NCI-H2196 (cell line): ENCODE results near the gene TIAM2.

Experiments used
- DNase-seq: peaks from one replicate; lab custom pipeline; 2025; ENCODE audit not compliant: unreplicated experiment; lab: John Stamatoyannopoulos, UW

Gene TIAM2

GRCh38 chr6:155056756-155057155, 61.6 kb downstream of the TIAM2 start:
- DNase-seq: no peak

DNA sequence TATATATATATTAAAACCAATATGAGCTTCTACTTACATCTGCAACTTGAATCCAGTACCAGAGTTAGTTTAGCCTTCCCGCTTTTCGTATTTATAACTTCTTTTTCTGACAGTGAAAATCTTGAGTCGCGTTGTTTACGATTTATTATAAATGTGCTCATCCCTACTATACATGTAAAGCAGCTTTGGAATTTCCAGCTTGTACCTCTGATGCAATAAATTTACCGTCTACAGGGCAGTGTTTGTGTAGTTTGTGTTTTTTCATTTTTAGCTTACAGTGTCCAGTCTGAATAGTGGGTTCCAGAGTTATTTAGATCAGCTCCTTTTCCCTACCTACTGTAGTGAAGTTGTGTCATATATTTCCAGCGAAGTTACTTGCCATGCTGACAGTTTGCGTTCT, 66.3 kb downstream of the TIAM2 start:
- DNase-seq: no peak

DNA sequence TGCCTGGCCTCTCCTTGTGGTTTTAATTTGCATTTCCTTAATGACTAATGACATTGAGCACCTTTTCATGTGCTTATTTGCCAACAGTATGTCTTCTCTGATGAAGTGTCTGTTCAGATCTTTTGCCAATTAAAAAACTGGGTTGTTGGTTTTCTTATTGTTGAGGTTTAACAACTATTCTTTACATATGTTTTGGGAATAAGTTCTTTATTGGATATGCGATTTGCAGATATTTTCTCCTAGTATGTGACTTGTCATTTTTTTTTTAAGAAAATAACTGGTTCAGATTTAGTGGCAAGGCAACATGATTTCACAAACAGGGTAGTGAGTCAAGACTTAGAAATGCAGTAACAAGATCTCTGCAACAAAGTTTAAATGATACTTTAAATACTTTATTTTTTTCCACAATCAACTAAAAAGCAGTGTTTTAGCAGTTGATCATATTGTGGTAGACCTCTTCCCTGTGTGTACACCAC, 67.8 kb downstream of the TIAM2 start:
- no peak for DNase-seq

DNA sequence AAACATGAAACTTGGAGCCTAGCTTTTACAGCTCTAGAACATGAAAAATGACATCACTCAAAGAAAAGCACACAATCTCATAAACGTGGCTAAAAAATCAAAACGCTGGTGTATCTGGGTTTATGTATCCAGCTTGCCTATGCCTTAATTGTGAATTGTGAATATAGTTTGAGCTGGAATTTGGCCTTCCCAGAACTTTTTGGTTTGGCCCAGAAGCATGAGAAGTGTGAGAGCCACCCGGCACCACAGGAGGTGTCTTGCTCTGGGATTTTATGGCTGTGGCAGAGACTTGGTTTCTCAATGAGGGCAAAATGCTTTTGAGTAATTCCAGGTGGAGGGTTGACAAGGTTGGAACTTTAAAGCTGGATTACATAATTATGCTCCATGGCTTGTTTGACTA, 69.2 kb downstream of the TIAM2 start:
- no peak for DNase-seq

DNA sequence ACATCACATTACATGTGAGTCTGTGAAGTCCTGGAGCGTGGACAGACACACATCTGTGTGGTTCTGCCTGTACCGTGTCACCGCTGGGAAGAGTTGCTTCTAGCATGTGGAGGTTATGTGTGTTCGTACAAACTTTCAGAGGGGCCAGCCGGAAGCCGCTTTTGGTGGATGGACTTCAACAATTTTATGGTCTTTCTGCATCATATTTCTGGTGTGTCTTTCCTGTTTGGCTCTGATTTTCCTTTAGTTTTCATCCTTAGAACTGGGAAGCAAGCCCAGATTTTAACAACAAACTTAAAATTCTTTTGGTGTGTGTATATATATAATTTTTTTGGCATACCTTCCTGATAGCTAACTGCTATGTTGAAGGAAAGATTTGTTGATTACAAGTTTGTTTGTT, 71.2 kb downstream of the TIAM2 start:
- no peak for DNase-seq

GRCh38 chr6:155066921-155067680, 72.0 kb downstream of the TIAM2 start:
- DNase-seq: no peak

- DNase-seq: no peak
Observed at GRCh38 chr6:155067956-155068615, 73.0 kb downstream of the TIAM2 start.

GRCh38 chr6:155069543-155069942, 74.4 kb downstream of the TIAM2 start:
- DNase-seq: no peak

DNA sequence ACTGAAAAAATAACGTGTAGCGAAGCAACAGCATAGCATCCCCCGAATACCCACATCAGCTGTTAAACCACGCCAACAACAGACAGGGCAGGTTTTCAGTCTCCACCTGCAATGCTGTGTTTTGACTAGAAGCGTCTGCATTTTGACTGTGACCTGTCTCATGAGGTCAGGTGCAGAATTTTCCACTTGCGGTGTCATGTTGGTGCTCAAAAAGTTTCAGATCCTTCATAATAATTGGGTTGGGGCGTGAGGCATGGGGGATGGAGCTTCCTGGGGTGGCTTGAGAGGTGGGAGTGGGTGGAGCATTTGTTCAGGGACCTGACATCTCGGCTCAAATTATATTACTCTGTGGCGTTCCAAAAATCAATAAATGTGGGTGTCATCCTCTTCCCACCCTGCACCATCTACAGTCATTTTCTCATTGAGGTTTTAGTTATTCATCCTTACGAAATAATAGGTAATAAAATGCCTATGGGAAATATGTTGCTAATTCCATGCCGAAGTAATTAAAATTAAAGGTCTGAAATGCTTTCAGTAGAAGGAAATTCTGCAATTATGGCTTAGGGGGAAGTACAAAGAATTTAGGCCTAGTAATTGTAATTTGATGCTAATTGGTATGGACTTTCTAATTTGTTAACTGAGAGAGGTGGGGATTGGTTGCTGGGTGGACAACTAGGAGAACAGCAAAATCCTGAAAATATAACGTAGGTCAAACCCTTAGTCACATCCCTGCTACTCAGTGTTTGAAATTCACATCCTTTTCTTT, 81.0 kb downstream of the TIAM2 start:
- no peak for DNase-seq

- DNase-seq: no peak
Observed at GRCh38 chr6:155077331-155077730, 82.2 kb downstream of the TIAM2 start.

DNA sequence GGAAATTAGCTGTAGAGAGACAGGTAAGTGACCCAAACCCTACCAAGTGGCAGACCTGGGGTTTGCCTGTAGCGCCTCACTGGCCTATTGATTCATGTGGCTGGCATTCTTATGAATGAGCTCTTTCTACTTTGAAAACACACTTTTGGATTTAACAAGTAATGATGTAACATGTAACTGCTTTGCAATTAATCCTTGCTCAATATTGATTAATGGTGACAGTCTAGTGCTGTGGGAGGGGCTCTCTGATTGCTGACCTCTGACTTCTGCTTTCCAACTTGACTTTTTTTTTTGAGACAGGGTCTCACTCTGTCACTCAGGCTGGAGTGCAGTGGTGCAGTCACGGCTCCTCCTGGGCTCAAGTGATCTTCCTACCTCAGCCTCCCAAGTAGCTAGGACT, 82.7 kb downstream of the TIAM2 start:
- no peak for DNase-seq

GRCh38 chr6:155078331-155078745, 83.2 kb downstream of the TIAM2 start:
- DNase-seq: no peak

DNA sequence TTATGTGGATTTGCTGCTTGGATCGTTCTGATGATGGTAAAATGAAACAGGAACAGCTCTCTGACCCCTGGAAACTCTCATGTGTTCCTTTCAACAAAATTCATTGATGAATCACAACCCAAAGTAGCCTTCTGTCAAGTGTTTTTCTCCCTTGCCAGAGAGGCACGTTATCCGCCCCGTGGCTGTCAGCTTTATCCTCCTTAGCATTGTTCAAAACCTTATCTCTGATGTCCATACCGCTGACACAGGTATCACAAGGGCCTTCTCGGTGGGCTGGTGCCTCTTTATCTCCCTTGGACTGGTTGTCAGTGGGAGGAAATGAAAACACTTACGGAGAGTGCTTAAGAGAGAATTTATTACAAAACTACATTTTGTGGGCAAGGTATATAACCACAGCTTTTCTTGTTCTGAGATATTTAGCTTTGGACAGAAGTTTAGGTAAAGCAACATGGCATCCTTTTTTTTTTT, 84.9 kb downstream of the TIAM2 start:
- no peak for DNase-seq

- no peak for DNase-seq
Observed at GRCh38 chr6:155080881-155081845, 86.0 kb downstream of the TIAM2 start.

GRCh38 chr6:155084431-155085123, 89.5 kb downstream of the TIAM2 start:
- DNase-seq: no peak

DNA sequence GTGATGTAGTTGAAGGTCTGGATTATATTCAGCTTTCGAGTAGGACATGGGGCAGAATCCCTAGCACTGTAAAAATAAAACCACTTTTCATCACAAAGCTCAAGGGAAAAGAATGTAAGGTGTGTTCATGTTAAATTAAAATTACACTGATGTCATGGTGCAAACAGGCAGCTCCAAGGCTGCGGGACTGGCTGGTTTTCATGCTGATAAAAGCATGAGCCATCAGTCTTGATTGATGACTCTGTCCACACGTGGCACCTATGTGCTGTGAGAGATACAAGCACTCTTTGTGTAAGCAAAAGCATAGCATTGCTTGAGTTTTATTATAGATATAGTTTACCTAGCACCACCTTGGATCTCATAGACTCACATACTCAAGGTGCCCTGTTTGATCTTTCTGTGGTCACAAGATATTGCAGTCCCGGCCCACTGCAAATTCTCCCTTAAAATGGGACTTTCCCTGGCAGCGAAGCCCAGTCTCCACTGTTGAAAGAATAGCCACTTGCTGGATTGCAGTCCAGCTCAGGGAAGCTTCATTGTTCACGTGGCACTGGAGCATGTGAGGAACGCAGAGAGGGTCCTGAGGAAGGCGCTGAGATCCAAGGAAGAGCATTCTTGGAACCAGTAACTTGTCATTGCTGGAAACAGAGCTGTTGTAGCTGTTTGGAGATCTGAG, 90.6 kb downstream of the TIAM2 start:
- DNase-seq: no peak

- no peak for DNase-seq
Observed at GRCh38 chr6:155088856-155089255, 93.7 kb downstream of the TIAM2 start.

GRCh38 chr6:155089746-155090145, 94.6 kb downstream of the TIAM2 start:
- DNase-seq: no peak

- no peak for DNase-seq
Observed at GRCh38 chr6:155090166-155090565, 95.1 kb downstream of the TIAM2 start.
